Measurements from ENCODE around the gene CFAP53. TPM values are rescaled to one million over a fixed set of nuclear protein-coding genes. Genes with fewer than 3 reads are reported as not detected.
"Not testable (repeated sequence)": the region's sequence is repeated elsewhere in the genome, so short reads cannot be mapped to it uniquely, and the experiment has no call there.

The CFAP53 gene
- polyA plus RNA-seq, 2 of the 4 experiments (the other 2 are of a cell fraction): 0.54 to 0.66 TPM

GRCh38 chr18:50310080-50310479 is 43.8 kb upstream of the CFAP53 start (continued):
- TF ChIP-seq BCL3 (IDR thresholded peaks at IDR 0.05): no peak
- TF ChIP-seq CHD2 (IDR thresholded peaks at IDR 0.05; ENCODE audit: low read length, partially characterized antibody): no peak

DNA sequence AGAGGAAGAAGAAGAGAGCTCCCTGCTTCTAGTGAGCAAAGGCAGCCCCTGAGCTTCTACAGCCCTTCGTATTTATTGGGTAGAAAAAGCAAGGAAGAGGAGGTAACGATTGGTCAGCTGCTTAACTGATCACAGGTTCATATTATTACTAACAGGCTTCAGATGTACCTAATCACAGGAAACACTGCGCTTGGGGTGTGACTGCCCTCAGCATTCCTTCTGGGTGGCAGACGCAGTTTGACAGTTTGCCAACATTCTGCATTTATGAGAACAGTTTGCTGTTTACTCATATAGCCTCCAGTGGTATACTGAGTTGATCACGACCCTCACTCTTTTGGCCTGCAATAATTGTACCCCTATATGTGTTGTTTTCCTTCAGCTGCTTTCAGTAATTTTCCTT is 42.6 kb upstream of the CFAP53 start:
- 6% methylated on average over 5 of the region's 5 CpGs for WGBS (ENCODE audit: missing lambda C conversion rate)
- H3K27ac ChIP-seq: peak overlapping the region; percentile 62 to 79; a peak in 4 of 6 replicates
- ATAC-seq, FAIRE-seq, H3K4me1 ChIP-seq, POLR2A ChIA-PET, H3K9me3 ChIP-seq: not testable (repeated sequence)
- H3K4me3 ChIP-seq: peak overlapping the region; percentile 48; the same call in 2 of the 3 replicates
- CTCF ChIA-PET: interaction anchor here (1.1 kb wide), 2 partner anchors 9 to 25 kb away, joined by 3 read pairs; no protein-coding TSS in a partner anchor
- peak in 1 of 2 experiments; percentile 45 for DNase-seq (ENCODE audit: low read depth in 1 of 2, low spot score in 1 of 2)
- peak overlapping the region; percentile 80 for H3K4me2 ChIP-seq

DNA sequence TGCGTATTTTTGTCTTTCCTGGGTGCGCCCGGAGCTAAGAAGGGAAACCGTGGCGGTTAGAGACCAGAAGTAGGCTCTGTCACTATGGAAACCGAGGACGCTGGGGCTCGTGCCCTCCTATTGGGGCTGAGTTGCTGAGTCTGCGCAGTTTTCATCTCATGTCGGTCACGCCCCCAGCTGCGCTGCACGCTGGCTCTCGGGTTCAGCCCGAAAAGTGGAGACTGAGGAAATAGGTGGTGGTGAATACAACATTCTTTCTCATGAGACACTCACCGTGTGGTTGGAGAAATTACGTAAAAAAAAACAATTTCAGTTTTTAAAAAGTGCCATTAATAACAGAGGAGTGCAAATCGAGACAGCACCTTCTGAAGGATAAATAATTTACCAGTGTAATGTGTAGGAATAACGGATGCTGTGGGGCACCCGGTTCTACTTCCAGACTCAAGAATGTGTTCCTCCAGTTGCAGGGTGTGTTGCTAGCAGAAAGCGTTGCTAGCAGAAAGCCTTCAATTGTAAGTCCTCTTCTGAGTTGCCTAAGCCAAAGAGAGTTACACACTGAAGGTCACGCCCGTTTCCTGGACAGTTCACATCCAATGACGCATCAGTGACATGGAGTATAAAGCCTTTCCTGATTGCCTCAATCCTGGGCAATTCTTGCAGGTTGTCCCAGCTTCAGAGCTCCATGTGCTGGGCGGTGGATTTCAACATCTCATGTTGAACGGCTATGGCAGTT is 41.6 kb upstream of the CFAP53 start:
- peak overlapping the region; percentile 62 to 79; a peak in 5 of 6 replicates for H3K27ac ChIP-seq
- DNase-seq (ENCODE audit: low read depth in 1 of 2, low spot score in 1 of 2) (peak; percentile 86 to 88), ATAC-seq (peak; percentile 98 to 99), FAIRE-seq (no peak)
- peaks cover 9% of the 10 kb centered on the region; the same call in 2 of the 3 replicates for H3K9me3 ChIP-seq
- H3K4me3 ChIP-seq: peak overlapping the region; percentile 48
- POLR2A ChIA-PET: interaction anchor here (0.7 to 1.4 kb wide), 2 partner anchors 26 to 49 kb away, joined by 3 to 10 read pairs; partner anchors contain the start of gene MBD1
- WGBS (ENCODE audit: missing lambda C conversion rate): 2% methylated on average over 26 of the region's 26 CpGs
- peaks cover 9% of the 10 kb centered on the region; the same call in 2 of the 3 replicates for H3K4me1 ChIP-seq
- H3K4me2 ChIP-seq: peak overlapping the region; percentile 80
- CTCF ChIA-PET: interaction anchor here (0.9 to 2.7 kb wide), 2 partner anchors 26 to 49 kb away, joined by 3 to 7 read pairs; no protein-coding TSS in a partner anchor
- TF ChIP-seq HDAC2 (IDR thresholded peaks at IDR 0.05) (no peak), SMC3 (IDR thresholded peaks at IDR 0.05) (no peak), ZC3H11A (IDR thresholded peaks at IDR 0.05) (no peak), ZFP36 (IDR thresholded peaks at IDR 0.05; ENCODE audit: borderline replicate concordance, partially characterized antibody) (no peak), REST (IDR thresholded peaks at IDR 0.05) (no peak), FOSL2 (IDR thresholded peaks at IDR 0.05) (no peak), FOSL2 (CRISPR knock-in tag; IDR thresholded peaks at IDR 0.05) (no peak), ZSCAN20 (CRISPR knock-in tag; IDR thresholded peaks at IDR 0.05) (no peak), FOXS1 (CRISPR knock-in tag; IDR thresholded peaks at IDR 0.05) (no peak), HES2 (IDR thresholded peaks at IDR 0.05) (no peak), CBX8 (IDR thresholded peaks at IDR 0.05) (no peak), CHD2 (IDR thresholded peaks at IDR 0.05; ENCODE audit: low read length, partially characterized antibody) (no peak), MYC (IDR thresholded peaks at IDR 0.05; ENCODE audit: borderline replicate concordance, low read length) (peak; percentile 21; the same call in 1 of the 2 replicates), RNF2 (IDR thresholded peaks at IDR 0.05; ENCODE audit: borderline replicate concordance, low read depth) (no peak), JUNB (IDR thresholded peaks at IDR 0.05) (no peak), CEBPB (IDR thresholded peaks at IDR 0.05) (peak; percentile 18 to 67; a peak in 3 of 4 replicates), GATA3 (IDR thresholded peaks at IDR 0.05; ENCODE audit: borderline replicate concordance) (no peak), HOXB13 (CRISPR knock-in tag; IDR thresholded peaks at IDR 0.05; ENCODE audit: low read depth) (no peak), NR3C1 (IDR thresholded peaks at IDR 0.05) (no peak), BHLHE40 (IDR thresholded peaks at IDR 0.05; ENCODE audit: low read depth, low read length) (no peak), RFX5 (IDR thresholded peaks at IDR 0.05) (peak; percentile 86), PHF8 (IDR thresholded peaks at IDR 0.05; ENCODE audit: borderline replicate concordance, low read depth) (no peak)
- TF ChIP-seq, protein P1, sequence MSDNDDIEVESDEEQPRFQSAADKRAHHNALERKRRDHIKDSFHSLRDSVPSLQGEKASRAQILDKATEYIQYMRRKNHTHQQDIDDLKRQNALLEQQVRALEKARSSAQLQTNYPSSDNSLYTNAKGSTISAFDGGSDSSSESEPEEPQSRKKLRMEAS (IDR thresholded peaks at IDR 0.05): peak; percentile 47; the same call in 1 of the 2 replicates
